HL-60 (cell line): Measurements from ENCODE around the gene EFCAB14.

Experiments
- DNase-seq, 2 experiments: peaks; one replicate each; pipeline ENCODE4 v3.0.0-alpha.2; 2010 to 2020; ENCODE audit warnings: low read depth in 1 of 2, low spot score in 1 of 2
- H3K27ac ChIP-seq: fragments of 250-450 bp; sonication (Bioruptor Pico); replicated peaks from 2 replicates; pipeline ENCODE4 v1.5.1; 2020; ENCODE audit warnings: mild to moderate bottlenecking, moderate library complexity
- H3K27me3 ChIP-seq: fragments of 250-450 bp; sonication (Bioruptor Pico); 2 replicates; pipeline ENCODE4 v1.5.1; 2021; ENCODE audit warnings: mild to moderate bottlenecking, moderate library complexity; ENCODE audit not compliant: insufficient read depth, poor library complexity, severe bottlenecking
- H3K4me3 ChIP-seq: replicated peaks from 2 replicates; pipeline ENCODE4 v1.5.1; 2011; ENCODE audit warnings: mild to moderate bottlenecking, control low read depth, low read length; ENCODE audit not compliant: insufficient read depth
- GABPA ChIP-seq: IDR thresholded peaks from 2 replicates; pipeline ENCODE4 v1.6.1; 2012; ENCODE audit warnings: low read depth
- POLR2AphosphoS5 ChIP-seq: IDR thresholded peaks from 2 replicates; pipeline ENCODE4 v1.6.1; 2012; ENCODE audit warnings: low read depth
- REST ChIP-seq: IDR thresholded peaks from 2 replicates; pipeline ENCODE4 v1.6.1; 2012; ENCODE audit warnings: low read depth; ENCODE audit not compliant: insufficient replicate concordance
- SPI1 ChIP-seq: IDR thresholded peaks from 2 replicates; pipeline ENCODE4 v1.6.1; 2012; ENCODE audit warnings: low read depth, mild to moderate bottlenecking, borderline replicate concordance
- TF ChIP-seq, protein P1 (sequence below): IDR thresholded peaks from one replicate; pipeline ENCODE4 v1.5.1; 2011; ENCODE audit warnings: low read length, control low read depth, inconsistent platforms; ENCODE audit not compliant: insufficient read depth

Gene EFCAB14

GRCh38 chr1:46659307-46659870, 59.5 kb downstream of the EFCAB14 start:
- Histone ChIP-seq H3K27ac (no peak overlapping the region), H3K27me3 (no peaks in the 10 kb centered on the region), H3K4me3 (no peak overlapping the region)
- DNase-seq, result no peak
- no peak for TF ChIP-seq SPI1
- TF ChIP-seq, protein P1, sequence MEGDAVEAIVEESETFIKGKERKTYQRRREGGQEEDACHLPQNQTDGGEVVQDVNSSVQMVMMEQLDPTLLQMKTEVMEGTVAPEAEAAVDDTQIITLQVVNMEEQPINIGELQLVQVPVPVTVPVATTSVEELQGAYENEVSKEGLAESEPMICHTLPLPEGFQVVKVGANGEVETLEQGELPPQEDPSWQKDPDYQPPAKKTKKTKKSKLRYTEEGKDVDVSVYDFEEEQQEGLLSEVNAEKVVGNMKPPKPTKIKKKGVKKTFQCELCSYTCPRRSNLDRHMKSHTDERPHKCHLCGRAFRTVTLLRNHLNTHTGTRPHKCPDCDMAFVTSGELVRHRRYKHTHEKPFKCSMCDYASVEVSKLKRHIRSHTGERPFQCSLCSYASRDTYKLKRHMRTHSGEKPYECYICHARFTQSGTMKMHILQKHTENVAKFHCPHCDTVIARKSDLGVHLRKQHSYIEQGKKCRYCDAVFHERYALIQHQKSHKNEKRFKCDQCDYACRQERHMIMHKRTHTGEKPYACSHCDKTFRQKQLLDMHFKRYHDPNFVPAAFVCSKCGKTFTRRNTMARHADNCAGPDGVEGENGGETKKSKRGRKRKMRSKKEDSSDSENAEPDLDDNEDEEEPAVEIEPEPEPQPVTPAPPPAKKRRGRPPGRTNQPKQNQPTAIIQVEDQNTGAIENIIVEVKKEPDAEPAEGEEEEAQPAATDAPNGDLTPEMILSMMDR, result no peak
- no peak for TF ChIP-seq POLR2AphosphoS5
- TF ChIP-seq GABPA, result no peak
- no peak for TF ChIP-seq REST

DNA sequence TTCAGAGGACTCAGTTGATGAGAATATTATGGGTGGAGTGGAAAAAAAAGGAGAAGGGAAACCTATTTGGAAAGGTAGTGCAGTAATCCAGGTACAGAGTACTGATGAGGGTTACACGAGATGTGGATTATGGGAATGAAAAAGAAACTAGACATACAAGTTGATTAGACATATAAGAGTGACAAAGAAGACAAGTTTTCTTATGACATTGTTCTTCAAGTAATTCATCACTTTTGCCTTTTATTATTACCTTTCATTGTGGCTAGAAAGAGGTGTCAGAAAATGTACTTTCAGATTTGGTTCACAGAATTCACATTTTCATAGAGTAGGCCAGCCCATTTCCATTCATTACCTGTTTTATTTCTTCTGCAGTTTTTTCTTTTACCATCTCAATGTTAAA, 61.1 kb downstream of the EFCAB14 start:
- TF ChIP-seq GABPA (no peak), POLR2AphosphoS5 (no peak), SPI1 (no peak), REST (no peak)
- TF ChIP-seq, protein P1, result no peak
- DNase-seq, result no peak
- no peak overlapping the region for H3K4me3 ChIP-seq
- no peaks in the 10 kb centered on the region for H3K27me3 ChIP-seq
- H3K27ac ChIP-seq, result no peak overlapping the region

DNA sequence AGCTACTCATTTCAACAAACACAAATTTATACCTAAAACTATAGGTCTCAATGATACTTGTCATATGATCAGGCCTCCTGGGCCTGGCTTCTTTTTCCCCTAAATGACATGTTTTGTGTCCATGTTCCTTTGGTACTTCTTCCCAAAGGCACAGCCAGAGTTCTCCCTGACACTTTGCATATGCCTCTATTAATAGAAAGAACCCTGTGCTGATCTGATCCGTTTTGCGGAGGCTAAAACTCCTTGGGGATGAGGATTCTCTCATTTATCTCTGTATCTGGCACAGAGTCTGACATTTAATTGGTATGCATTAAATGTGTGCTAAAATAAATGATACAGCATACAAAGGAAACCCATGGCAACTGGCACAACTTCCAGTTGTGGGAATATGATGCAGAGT, 62.3 kb downstream of the EFCAB14 start:
- no peak for TF ChIP-seq POLR2AphosphoS5
- TF ChIP-seq REST, result no peak
- TF ChIP-seq SPI1, result no peak
- TF ChIP-seq, protein P1, result no peak
- TF ChIP-seq GABPA, result no peak
- Histone ChIP-seq H3K27me3 (no peaks in the 10 kb centered on the region), H3K27ac (no peak overlapping the region), H3K4me3 (no peak overlapping the region)
- no peak for DNase-seq
